ENCODE data around the gene AP2B1. TPM values are rescaled to one million over a fixed set of nuclear protein-coding genes. Genes with fewer than 3 reads are reported as not detected.

Gene AP2B1
- total and polyA plus RNA-seq, 9 of the 15 experiments (the other 6 are each of a cell fraction or from before 2014, with no cell fraction given), result 60.1 to 287 (median 105) TPM

- TF ChIP-seq GTF3C2 (IDR thresholded peaks at IDR 0.05; ENCODE audit: borderline replicate concordance, extremely low read depth, insufficient read length) (no peak), PHF21A (IDR thresholded peaks at IDR 0.05; ENCODE audit: borderline replicate concordance, low read depth) (no peak), ZNF740 (CRISPR knock-in tag; IDR thresholded peaks at IDR 0.05) (no peak), ZNF740 (tag; IDR thresholded peaks at IDR 0.05) (no peak), ZBTB7A (IDR thresholded peaks at IDR 0.05; ENCODE audit: borderline replicate concordance, control insufficient read depth, low read depth, low read length) (no peak), SREBF1 (IDR thresholded peaks at IDR 0.05; ENCODE audit: borderline replicate concordance, low read depth, low read length) (no peak), ZNF212 (CRISPR knock-in tag; IDR thresholded peaks at IDR 0.05) (no peak), ILF3 (IDR thresholded peaks at IDR 0.05; ENCODE audit: borderline replicate concordance) (peak; percentile 48; the same call in 1 of the 2 replicates), TAF15 (IDR thresholded peaks at IDR 0.05; ENCODE audit: low read depth, low read length) (no peak), CTCFL (IDR thresholded peaks at IDR 0.05; ENCODE audit: borderline replicate concordance, insufficient read depth, low read depth, low read length, poor library complexity, severe bottlenecking) (no peak), PURB (CRISPR knock-in tag; IDR thresholded peaks at IDR 0.05; ENCODE audit: low read depth) (no peak), TAF1 (IDR thresholded peaks at IDR 0.05; ENCODE audit: control insufficient read depth, extremely low read depth, insufficient read depth, low read length, severe bottlenecking) (no peak), ELK1 (CRISPR knock-in tag; IDR thresholded peaks at IDR 0.05) (no peak)
These were observed 8.1 kb upstream of the AP2B1 start (continued) for GRCh38 chr17:35578929-35579432.

Measured in K562 (cell line).